Activated effector memory CD4-positive, alpha-beta T cell treated with anti-CD3 and anti-CD28 coated beads, Interleukin-2, amount 50 U/mL, for 16 hours (primary cell): ENCODE results near the gene GMDS.

Source experiments
- DNase-seq: peaks from one replicate; pipeline ENCODE4 v3.0.0-alpha.2; 2020

The GMDS gene

GRCh38 chr6:1663511-1663910 lies 581.9 kb downstream of the GMDS start:
- no peak for DNase-seq

DNA sequence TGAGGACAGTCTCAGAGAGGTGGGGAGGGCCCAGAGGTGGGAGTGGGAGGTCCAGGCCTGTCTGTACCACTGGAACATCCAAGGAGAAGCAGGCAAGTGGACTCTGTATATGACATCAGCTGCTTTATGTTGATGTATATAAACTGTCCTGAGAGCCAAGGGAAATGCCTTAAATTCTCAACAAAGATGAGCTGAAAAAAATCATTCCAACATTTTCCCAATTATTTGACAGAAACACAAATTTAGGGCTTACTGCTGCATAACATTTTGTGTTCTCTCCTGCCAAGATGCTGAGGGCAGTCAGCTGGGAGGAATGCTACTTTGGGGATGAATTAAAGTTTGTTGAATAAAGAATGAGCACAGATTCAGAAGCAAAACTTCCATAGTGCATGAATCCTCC lies 582.9 kb downstream of the GMDS start:
- no peak for DNase-seq

GRCh38 chr6:1659816-1660215 lies 585.6 kb downstream of the GMDS start:
- DNase-seq = no peak

GRCh38 chr6:1658212-1659005 lies 587.0 kb downstream of the GMDS start:
- DNase-seq = no peak

DNA sequence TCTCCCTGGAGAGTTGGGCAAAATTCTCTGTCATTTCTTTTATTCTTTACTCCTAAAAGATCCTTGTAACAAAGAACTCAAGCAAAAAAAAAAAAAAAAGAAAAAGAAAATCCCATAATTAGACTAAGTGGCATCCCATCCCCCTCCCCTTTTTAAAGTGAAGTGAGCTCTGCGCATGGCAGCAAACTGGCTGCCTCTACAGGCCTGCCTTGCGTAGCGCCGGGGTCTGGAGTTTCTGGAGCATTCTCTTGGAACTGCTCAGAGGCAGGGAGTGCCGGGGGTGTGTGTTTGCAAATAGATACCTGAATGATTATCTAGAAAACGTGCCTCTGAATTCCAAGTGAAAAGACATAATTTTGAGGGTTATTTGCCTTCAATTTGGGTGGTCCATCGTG lies 587.6 kb downstream of the GMDS start:
- no peak for DNase-seq

GRCh38 chr6:1657116-1657770 lies 588.2 kb downstream of the GMDS start:
- no peak for DNase-seq

- DNase-seq = no peak
Observed at GRCh38 chr6:1654054-1654453, 591.4 kb downstream of the GMDS start.

- no peak for DNase-seq
Observed at GRCh38 chr6:1652842-1653241, 592.6 kb downstream of the GMDS start.

- DNase-seq = no peak
Observed at GRCh38 chr6:1651362-1651761, 594.0 kb downstream of the GMDS start.

- DNase-seq = no peak
Observed at GRCh38 chr6:1645466-1646185, 599.8 kb downstream of the GMDS start.

DNA sequence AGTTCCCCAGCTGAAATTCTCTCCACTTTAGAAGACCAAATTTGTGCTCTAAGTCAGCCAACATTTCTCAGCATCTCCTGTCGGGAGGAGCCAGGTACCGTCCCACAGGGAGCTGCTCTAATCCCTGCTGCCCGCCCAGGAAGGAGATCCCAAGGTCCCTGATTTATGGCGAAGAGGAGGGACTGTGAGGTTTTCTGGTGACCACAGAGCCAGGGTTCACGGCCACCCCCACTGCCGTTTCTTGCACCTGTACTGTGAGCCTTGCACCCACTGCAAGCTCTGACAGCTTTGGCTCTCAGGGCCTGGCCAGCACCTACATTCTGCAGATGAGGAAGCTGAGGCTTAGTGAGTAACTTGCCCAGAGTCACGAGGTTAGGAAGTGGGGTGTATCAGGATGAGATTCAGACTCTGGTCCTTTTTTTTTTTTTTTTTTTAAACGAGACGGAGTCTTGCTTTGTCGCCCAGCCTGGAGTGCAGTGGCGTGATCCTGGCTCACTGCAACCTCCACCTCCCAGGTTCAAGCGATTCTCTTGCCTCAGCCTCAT lies 600.8 kb downstream of the GMDS start:
- DNase-seq = no peak

DNA sequence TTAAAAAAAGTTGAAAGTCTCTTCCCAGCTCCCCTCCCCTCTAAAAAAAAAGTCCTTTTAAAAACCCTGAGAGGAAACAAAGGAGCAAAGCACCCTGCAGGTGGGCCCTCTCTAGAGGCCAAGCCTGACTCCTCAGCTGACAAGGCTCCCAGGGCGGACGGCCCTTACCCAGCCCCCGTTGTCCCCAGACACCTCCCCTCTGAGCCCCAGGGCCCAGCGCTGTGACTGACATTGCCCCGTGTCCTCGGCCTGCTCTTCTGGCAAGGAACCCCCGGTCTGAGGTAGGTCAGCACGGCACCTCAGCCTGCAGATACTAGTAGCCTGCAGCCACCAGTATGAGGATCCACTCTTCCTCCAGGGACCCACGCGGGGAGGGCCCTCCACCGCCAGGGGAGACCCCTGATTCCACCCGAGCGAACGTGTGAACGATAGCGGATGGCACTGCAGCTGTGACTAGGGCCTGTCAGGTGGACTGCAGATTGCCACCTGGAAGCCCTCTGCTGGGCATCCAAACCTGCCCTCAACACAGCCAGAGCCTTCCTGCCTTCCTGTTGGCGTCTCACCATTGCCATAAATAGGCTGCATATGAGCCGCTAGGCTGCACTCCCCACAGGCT lies 601.5 kb downstream of the GMDS start:
- DNase-seq = no peak

- no peak for DNase-seq
Observed at GRCh38 chr6:1643111-1643510, 602.3 kb downstream of the GMDS start.

- DNase-seq = no peak
Observed at GRCh38 chr6:1641343-1641885, 604.0 kb downstream of the GMDS start.

DNA sequence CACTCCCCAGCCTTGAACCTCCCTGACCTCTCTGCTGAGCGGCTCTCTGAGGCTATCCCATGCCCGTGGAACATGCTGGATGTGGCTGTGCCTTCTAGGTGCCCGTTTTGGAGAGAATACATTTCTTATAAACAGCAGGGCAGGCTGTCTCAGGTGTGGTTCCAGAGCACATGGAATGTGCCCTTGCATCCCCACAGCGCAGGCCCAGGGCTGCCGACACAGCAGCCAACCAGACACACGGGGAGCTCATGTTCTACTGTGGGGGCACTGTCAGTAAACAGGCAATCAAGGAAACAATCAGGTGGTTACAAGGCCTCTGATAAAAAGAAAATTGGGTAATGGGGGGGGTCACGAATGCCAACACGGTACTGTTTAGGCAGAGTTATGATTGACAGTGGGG lies 604.9 kb downstream of the GMDS start:
- no peak for DNase-seq

GRCh38 chr6:1639430-1639829 lies 606.0 kb downstream of the GMDS start:
- no peak for DNase-seq

GRCh38 chr6:1636971-1637871 lies 608.2 kb downstream of the GMDS start:
- DNase-seq = no peak

DNA sequence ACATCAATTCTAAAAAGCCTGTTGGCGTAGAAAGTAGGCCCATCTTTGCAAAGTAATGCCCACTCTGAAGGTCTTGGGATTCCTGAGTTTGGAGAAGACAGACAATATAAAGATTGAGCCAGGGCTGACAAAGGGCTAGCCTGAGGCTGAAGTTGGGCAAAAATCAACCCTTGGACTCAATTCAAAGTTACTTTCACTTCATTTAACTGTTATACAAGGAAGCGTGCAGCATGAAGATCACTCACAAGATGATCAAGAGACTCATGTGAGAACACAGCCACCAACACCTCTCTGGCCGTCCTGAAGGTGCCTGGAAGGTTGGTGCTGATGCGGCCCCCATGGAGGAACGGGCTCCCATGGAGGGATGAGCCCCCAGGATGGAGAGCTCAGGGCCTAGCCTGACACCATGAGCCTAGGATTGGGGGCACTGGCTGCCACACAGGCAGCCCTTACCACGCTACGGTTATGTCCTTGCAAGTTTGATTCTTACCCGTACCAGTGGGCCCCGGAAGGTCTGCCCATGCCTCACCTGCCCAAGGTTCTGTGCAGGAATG lies 609.1 kb downstream of the GMDS start:
- no peak for DNase-seq

DNA sequence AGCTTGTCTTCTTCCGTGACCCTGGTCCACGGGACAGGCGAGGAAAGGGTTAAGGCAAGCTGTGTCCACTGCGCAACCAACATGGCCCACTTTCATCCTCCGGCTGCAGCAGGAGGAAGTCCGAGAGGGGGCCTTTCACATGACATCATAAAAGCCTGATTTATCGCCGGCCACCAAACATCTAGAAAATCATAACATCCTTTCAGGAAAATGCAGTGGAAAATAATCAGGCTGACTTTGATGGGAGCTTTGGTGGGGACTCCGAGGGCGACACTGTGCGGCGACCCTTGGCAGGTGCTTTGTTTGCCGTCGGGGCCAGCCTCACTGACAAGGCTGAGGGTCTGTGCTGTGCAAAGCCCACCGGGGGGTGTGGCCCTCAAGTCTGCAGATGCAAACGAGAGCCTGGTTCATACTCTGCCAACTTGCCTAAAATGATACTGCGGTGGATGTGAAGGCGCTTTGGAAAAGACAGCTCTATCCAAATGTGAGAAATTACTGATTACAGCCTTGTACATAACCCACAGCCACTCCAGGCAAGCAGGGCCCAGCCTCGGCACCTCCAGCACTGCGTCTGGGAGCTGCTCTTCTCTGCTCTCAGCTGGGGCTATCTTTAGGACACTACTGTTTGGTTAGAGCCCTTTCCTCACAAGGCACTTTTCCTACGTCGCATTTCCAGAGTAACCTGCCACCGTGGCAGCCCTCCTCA lies 609.9 kb downstream of the GMDS start:
- no peak for DNase-seq

DNA sequence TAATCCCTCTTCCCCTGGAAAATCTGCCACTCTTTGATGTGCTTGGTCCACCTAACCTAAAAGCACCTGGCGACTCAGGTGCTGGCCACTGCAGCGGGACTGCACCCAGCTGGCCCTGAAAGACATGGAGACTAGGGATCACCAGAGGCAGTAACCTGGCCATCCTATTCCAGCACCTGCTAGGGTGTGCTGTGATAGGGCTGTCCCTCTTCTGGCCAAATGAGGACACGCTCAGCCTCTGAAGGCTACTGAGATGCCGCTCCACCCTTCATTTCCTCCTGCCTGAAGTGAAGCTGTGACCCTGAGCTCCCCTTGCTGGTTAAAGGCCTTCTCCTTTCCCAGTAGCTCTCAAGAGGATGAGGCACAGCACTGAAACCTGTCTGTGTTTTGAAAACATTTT lies 611.3 kb downstream of the GMDS start:
- no peak for DNase-seq
